Measurements from ENCODE around the gene LIMS2. TPM values are rescaled to one million over a fixed set of nuclear protein-coding genes. Genes with fewer than 3 reads are reported as not detected.

LIMS2 gene
- total RNA-seq, 2 experiments from 2014 or later, result 6.1 to 7.0 TPM

GRCh38 chr2:127671557-127672302 lies 3.6 kb downstream of the LIMS2 start:
- Mint-ChIP-seq H3K27me3 (peaks cover 77% of the 10 kb centered on the region), H3K4me3 (peak overlapping the region; percentile 25), H3K27ac (no peak overlapping the region), H3K4me1 (ENCODE audit: low read depth) (peaks cover 8% of the 10 kb centered on the region), H3K9me3 (no peaks in the 10 kb centered on the region), H3K36me3 (ENCODE audit: low read depth) (no peaks in the 10 kb centered on the region)
- POLR2A ChIA-PET, result no interaction called here
- H3K27me3 ChIP-seq (ENCODE audit: control insufficient read depth in 1 of 2, insufficient read depth in 2 of 2, low read length in 2 of 2), result peaks cover 44 to 54% of the 10 kb centered on the region in 2 experiments
- no peak overlapping the region for H3K27ac ChIP-seq (ENCODE audit: low read depth in 1 of 2, low read length in 2 of 2)
- no peak overlapping the region for H3K4me3 ChIP-seq (ENCODE audit: low read length)
- no peaks in the 10 kb centered on the region for H3K36me3 ChIP-seq (ENCODE audit: insufficient read depth, low read length)
- peaks cover 0 to 8% of the 10 kb centered on the region in 2 experiments for H3K9me3 ChIP-seq (ENCODE audit: control insufficient read depth in 1 of 2, insufficient read depth in 1 of 2, low read length in 2 of 2)
- no peak for TF ChIP-seq CTCF (IDR thresholded peaks at IDR 0.05)
- DNase-seq (peak in 1 of 14 experiments; percentile 6), ATAC-seq (ENCODE audit: poor library complexity) (no peak)
- intact Hi-C loops (cut with DNase I, micrococcal nuclease), result no loop called here
- H3K4me1 ChIP-seq (ENCODE audit: insufficient read depth, low read length), result peaks cover 15% of the 10 kb centered on the region
- CTCF ChIA-PET, result no interaction called here

GRCh38 chr2:127670957-127671290 lies 4.4 kb downstream of the LIMS2 start:
- Mint-ChIP-seq H3K27me3 (peaks cover 78% of the 10 kb centered on the region), H3K9me3 (no peaks in the 10 kb centered on the region), H3K4me1 (ENCODE audit: low read depth) (peaks cover 4% of the 10 kb centered on the region), H3K36me3 (ENCODE audit: low read depth) (no peaks in the 10 kb centered on the region), H3K27ac (no peak overlapping the region), H3K4me3 (no peak overlapping the region)
- Histone ChIP-seq H3K27me3 (ENCODE audit: control insufficient read depth in 1 of 2, insufficient read depth in 2 of 2, low read length in 2 of 2) (peaks cover 42 to 54% of the 10 kb centered on the region in 2 experiments), H3K9me3 (ENCODE audit: control insufficient read depth in 1 of 2, insufficient read depth in 1 of 2, low read length in 2 of 2) (peaks cover 0 to 8% of the 10 kb centered on the region in 2 experiments), H3K4me3 (ENCODE audit: low read length) (no peak overlapping the region), H3K27ac (ENCODE audit: low read depth in 1 of 2, low read length in 2 of 2) (no peak overlapping the region), H3K4me1 (ENCODE audit: insufficient read depth, low read length) (peaks cover 15% of the 10 kb centered on the region), H3K36me3 (ENCODE audit: insufficient read depth, low read length) (no peaks in the 10 kb centered on the region)
- no peak for TF ChIP-seq CTCF (IDR thresholded peaks at IDR 0.05)
- ChIA-PET POLR2A (no interaction called here), CTCF (no interaction called here)
- ATAC-seq (ENCODE audit: poor library complexity) (no peak), DNase-seq (no peak)
- intact Hi-C loops (cut with DNase I, micrococcal nuclease), result no loop called here

GRCh38 chr2:127670055-127670956 lies 5.0 kb downstream of the LIMS2 start:
- Mint-ChIP-seq H3K27me3 (peaks cover 80% of the 10 kb centered on the region), H3K9me3 (no peaks in the 10 kb centered on the region), H3K4me1 (ENCODE audit: low read depth) (no peaks in the 10 kb centered on the region), H3K36me3 (ENCODE audit: low read depth) (no peaks in the 10 kb centered on the region), H3K4me3 (no peak overlapping the region), H3K27ac (no peak overlapping the region)
- peaks cover 0 to 8% of the 10 kb centered on the region in 2 experiments for H3K9me3 ChIP-seq (ENCODE audit: control insufficient read depth in 1 of 2, insufficient read depth in 1 of 2, low read length in 2 of 2)
- H3K27me3 ChIP-seq (ENCODE audit: control insufficient read depth in 1 of 2, insufficient read depth in 2 of 2, low read length in 2 of 2), result peaks cover 38 to 54% of the 10 kb centered on the region in 2 experiments
- peaks cover 9% of the 10 kb centered on the region for H3K4me1 ChIP-seq (ENCODE audit: insufficient read depth, low read length)
- no peak overlapping the region for H3K27ac ChIP-seq (ENCODE audit: low read depth in 1 of 2, low read length in 2 of 2)
- POLR2A ChIA-PET, result no interaction called here
- intact Hi-C loops (cut with DNase I, micrococcal nuclease), result no loop called here
- ATAC-seq (ENCODE audit: poor library complexity) (no peak), DNase-seq (no peak)
- H3K36me3 ChIP-seq (ENCODE audit: insufficient read depth, low read length), result no peaks in the 10 kb centered on the region
- CTCF ChIA-PET, result interaction anchor here (0.9 kb wide), 1 partner anchor 21 kb away, joined by 3 read pairs; no protein-coding TSS in a partner anchor
- H3K4me3 ChIP-seq (ENCODE audit: low read length), result no peak overlapping the region
- no peak for TF ChIP-seq CTCF (IDR thresholded peaks at IDR 0.05)
